HCEC 1CT (cell line): ENCODE data around the gene MAPK10.

Experiments
- DNase-seq: peaks from one replicate; pipeline ENCODE4 v3.0.0-alpha.2; 2017

The MAPK10 gene

DNA sequence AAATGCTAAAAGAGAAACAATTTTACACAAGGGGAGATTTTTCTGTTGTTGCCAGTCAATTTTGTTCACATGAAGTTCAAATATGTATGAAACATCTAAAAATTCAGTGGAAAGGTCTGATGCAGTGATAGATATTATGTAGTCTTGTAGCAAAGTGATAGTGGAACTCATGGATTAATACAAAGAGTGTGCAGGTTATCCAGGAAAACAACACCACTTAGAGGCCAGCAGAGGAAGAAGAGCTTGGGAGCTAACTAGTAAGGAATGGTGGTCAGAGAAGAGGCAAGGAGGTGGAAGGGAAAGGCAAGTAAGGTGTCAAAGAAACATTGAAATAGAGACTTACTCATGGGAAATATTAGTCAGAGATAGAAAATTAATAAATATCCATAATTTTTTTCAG, 395.6 kb downstream of the MAPK10 start:
- no peak for DNase-seq

DNA sequence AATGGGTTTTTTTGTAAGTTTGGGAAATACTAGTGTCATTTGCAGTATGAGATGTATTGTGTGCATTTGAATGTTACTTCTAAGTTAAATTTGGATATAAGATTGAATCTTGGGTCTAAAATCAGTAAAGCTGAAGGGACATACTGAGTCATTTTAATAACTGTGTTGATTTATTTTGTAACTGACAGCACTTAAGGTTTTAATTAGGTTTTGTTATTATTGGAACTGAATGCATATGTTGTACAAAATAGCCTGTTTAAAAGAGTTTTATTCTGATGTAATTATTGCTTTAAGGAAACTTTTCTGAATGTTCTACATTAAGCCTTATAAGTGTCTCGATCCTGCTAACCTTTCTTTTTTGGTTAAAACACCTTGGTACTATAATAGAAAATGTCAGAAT, 396.6 kb downstream of the MAPK10 start:
- no peak for DNase-seq

DNA sequence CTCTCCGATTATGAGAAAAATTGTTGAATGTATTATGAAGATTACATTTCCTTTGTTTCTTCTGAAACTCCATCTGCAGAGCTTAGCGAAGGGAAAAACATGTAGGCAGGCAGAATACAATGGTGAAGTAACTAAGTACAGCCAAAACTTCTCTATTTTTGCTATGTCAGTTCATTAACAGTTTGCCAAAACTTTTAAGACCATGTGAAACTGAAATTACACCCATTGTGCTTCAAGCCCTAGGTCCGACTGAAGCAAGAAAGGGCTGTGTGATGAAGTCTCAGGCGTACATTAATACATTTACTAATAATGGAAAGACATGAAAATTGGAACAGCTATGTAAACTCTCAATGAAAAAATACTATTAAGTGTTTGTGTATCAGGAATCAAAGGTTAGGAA, 398.0 kb downstream of the MAPK10 start:
- DNase-seq: no peak

DNA sequence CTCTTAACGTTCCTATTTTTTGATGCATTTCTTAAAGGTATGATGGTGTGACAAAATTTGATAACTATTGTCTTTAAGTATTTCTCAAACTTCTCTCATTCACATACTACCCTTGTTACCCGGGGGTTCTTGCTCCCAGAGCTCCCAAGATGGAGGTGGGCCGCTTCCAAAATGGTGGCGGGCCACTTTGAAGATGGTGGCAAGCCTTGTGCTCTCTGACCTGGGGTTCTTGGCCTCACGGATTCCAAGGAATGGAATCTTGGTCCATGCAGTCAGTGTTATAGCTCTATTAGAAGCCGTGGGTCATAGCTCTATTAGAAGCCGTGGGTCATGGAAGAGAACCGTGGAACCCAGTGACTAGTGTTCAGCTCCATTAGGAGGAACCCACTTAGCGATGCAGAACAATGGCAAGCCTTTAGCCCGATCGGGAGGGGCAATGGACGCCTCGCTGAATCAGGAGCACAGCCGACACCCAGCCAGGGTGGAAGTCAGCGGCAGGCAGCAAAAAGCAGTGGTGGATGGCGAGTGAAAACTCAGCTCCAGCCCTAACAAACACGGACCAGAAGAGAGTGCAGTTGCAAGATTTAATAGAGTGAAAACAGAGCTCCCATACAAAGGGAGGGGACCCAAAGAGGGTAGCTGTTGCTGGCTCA, 403.4 kb downstream of the MAPK10 start:
- no peak for DNase-seq

DNA sequence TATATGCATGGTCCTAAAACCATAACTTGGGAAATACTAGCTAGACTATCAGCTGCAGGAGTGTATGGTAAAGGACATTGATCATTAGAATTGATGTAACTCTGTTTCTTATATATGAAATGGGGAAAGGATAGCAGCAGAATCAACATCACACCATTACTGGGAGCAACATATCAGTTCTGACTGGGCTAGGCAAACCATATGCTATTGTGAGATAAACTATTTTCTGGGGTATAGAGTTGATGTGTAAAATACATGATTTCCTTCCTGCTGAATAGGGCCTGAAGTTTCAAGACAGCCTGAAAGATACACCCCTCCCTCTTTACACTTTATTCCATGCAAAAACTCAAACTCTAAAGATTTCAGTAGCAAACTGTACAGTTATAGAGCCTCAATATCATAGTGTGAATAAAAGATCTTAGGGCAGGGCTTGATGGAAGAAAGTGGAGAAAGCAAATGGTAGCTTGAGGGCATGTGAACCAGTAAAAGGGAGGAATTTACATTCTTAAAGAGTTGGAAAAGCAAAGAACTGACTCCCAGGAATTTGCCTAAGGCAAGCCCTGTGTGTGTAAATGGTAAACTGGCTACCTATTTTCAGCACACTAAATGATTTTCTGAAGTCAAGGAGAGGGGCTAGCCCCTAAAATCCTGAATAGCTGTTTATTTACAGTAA, 404.1 kb downstream of the MAPK10 start:
- DNase-seq: no peak

DNA sequence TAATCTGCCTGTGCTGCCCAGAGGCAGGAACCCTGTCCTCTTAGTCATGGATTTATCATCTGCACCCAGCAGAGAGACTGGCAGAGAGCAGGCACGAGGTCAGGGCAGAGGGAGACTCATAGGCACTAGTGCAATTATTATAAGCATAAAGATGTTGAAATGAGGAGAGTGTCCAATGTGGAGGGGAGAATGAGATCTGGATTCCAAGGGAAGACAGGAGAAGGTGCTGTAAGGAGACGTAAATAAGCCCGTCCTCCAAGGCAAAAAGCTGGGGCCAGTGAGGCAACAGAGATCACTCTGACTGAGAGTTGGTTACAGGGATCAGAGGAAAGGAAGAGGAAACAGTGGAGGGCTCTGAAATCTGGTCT, 406.2 kb downstream of the MAPK10 start:
- DNase-seq: peak; percentile 64

DNA sequence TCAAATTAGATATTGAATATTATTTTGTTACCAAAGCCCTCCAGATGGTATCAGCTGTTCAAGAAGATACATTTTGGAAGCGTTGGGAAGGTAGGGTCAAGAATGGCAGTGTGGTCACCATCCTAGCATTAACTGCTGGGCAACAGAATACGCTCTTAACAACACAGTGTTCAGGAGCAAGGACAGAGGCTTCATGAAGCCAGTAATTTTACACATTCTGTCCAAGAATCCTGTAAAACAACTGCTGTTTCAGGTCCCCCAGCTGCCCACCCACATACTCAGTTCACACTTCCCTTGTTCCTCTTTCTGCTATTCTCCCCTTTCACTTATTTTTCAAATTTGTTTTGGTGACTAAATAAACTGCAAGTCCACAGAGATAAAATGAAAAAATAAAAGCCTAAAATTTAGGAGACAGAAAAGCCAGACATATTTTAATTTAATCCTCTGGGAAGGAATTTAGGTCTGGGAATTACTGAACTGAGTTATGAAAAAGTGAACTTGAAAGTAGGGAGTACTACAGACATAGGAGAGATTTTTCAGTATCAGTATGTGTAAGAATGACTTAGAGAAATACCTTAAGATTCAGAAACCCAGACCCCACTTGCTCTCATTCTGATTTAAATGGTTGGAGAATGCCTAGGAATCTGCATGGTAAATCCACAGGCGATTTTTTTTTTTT, 406.7 kb downstream of the MAPK10 start:
- no peak for DNase-seq

DNA sequence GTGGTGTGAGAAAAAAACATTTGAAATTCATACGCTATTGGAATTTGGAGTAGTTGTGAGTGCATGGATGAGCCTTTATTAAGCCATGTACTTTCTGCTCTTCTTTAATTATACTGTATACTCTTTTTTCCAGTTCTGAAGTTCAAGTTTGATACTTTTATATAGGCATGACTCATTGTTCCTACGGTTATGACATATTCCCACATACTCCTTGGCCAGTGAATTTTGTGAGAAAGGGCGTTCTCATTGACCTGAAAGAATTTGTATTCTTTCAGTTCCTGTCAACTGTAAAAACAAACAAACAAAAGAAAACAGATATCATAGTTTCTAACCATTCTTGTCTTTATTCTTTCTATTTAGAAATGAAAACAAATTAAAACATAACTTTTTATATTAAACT, 407.3 kb downstream of the MAPK10 start:
- DNase-seq: peak; percentile 62

DNA sequence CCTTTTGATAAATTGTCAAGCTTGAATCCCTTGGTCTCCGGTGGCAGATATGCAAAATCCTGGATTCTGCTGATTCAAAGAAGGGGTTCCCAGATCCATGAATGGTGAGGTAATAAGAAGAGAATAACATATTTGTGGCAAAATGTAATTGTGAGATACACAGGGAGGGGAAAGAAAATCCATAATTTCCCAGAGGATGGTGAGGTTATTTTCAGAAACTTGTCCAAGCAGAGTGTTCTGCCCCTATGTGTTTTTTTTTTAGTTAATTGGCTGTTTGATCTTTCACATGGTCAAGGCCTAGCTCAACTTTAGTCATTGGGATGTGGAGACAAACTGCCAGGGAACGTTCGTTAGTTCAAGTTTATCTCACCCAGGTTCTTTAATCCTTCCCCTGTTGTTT, 408.8 kb downstream of the MAPK10 start:
- DNase-seq: no peak

DNA sequence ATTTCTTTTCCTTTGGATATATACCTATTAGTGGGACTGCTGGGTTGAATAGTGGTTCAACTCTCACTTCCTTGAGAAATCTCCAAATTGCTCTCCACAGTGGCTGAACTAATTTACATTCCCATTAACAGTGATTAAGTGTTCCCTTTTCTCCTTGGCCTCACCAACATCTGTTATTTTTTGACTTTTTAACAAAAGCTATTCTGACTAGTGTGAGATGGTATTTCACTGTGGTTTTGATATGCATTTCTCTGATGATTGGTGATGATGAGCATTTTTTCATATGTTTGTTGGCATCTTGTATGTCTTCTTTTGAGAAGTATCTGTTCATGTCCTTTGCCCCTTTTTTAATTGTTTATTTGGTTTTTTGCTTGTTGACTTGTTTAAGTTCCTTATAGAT, 413.0 kb downstream of the MAPK10 start:
- DNase-seq: peak; percentile 11

DNA sequence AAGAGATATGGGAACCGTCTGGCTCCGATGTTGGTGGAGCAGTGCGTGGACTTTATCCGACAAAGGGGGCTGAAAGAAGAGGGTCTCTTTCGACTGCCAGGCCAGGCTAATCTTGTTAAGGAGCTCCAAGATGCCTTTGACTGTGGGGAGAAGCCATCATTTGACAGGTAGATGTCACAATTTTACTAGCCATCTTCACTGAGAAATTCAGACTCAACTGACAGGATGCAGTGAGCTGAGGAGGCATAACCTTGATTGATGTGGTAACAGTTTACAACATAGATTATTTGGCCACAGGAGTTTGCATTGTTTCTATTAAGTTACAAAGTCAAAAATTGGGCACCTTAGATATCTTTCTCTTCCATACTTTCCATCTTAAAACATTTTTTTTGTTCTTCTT, 417.7 kb downstream of the MAPK10 start:
- no peak for DNase-seq

DNA sequence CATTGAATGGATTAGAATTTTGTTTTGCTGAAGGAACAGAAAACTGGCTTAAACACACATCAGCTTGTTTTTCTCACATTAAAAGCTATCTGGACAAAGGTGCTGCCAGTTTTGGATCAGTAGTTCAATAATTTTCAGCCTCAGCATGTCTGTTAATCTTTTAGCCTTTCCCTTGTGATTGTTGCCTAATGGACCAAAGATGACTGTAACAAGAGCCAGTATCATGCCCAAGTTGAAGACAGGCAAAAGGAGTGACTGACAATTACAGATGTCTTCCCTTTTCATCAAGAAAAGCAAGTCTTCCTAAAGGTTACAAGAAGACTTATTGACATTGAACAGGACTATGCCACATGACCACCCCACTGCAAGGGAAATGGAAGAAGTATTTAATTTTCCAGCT, 419.7 kb downstream of the MAPK10 start:
- DNase-seq: no peak
